HCT116 (cell line): Measurements from ENCODE around the gene RBPJ.

ENCODE experiments used
- EZH2 ChIP-seq: fragments of 200-600 bp; sonication (generic); IDR thresholded peaks from 2 replicates; pipeline ENCODE4 v1.6.1; 2017; ENCODE audit warnings: antibody characterized with exemption, mixed run types
- POLR2A ChIP-seq: IDR thresholded peaks from 2 replicates; pipeline ENCODE4 v1.7.0; 2011; ENCODE audit warnings: borderline replicate concordance; ENCODE audit not compliant: insufficient read depth, insufficient read length; ENCODE audit errors: extremely low read depth
- SIN3A ChIP-seq: IDR thresholded peaks from 2 replicates; pipeline ENCODE4 v1.6.1; 2012; ENCODE audit warnings: low read depth
- SRF ChIP-seq: IDR thresholded peaks from 2 replicates; pipeline ENCODE4 v1.6.1; 2012; ENCODE audit warnings: low read depth
- YY1 ChIP-seq: IDR thresholded peaks from 2 replicates; pipeline ENCODE4 v1.6.1; 2011; ENCODE audit warnings: low read length, low read depth, moderate library complexity, mild to moderate bottlenecking; ENCODE audit not compliant: insufficient replicate concordance; ENCODE audit errors: extremely low read depth
- TF ChIP-seq, protein P1 (sequence below), 3 experiments: fragments of 200-600 bp in 1 of 3; sonication (generic) in 1 of 3; IDR thresholded peaks in 2 of 3; conservative IDR thresholded peaks in 1 of 3; 2 replicates each; pipeline ENCODE4 v1.5.1; 2012 to 2017; ENCODE audit warnings: low read depth in 2 of 3, low read length in 2 of 3, antibody characterized with exemption in 1 of 3, borderline replicate concordance in 1 of 3, control low read depth in 1 of 3, mild to moderate bottlenecking in 1 of 3, mixed read lengths in 1 of 3, mixed run types in 1 of 3, moderate library complexity in 1 of 3; ENCODE audit not compliant: insufficient read depth in 1 of 3
- TF ChIP-seq, protein P2 (sequence below): IDR thresholded peaks from 2 replicates; pipeline ENCODE4 v1.6.1; 2012
- TF ChIP-seq, protein P3 (sequence below): IDR thresholded peaks from 2 replicates; pipeline ENCODE4 v1.6.1; 2012; ENCODE audit warnings: low read depth

DNA sequence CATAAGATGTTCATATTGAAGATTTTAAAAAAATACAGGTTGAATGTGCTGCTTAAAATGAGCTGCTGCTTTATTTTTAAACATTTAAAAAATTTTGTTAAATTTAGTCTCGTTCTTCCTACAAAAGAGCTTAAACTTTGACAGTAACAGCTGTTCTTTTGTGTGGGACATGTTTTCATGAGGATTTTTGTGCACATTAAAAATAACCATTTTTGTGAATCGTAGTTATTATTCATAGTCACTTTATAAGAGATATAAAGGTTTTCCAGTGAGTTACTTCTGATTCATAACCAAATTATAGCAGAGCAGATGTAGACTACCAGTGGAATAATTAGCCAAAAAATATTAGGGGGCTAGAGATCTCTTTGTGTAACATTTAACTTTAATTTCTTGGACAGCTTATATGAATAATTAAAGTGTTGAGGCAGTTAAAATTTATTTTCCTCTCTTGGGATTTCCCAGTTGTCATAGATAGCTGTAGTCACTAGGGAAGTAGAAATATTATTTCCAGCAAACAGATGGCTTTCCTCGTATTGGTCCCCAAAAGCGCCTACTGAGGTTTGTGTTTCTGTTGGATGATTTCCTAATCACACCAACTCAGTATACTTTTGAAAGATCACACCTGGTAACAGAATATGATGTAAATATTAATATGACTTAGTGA lies 24.2 kb downstream of the RBPJ start:
- TF ChIP-seq POLR2A (no peak), YY1 (no peak), SIN3A (no peak), EZH2 (no peak), SRF (no peak)
- TF ChIP-seq, protein P1, sequence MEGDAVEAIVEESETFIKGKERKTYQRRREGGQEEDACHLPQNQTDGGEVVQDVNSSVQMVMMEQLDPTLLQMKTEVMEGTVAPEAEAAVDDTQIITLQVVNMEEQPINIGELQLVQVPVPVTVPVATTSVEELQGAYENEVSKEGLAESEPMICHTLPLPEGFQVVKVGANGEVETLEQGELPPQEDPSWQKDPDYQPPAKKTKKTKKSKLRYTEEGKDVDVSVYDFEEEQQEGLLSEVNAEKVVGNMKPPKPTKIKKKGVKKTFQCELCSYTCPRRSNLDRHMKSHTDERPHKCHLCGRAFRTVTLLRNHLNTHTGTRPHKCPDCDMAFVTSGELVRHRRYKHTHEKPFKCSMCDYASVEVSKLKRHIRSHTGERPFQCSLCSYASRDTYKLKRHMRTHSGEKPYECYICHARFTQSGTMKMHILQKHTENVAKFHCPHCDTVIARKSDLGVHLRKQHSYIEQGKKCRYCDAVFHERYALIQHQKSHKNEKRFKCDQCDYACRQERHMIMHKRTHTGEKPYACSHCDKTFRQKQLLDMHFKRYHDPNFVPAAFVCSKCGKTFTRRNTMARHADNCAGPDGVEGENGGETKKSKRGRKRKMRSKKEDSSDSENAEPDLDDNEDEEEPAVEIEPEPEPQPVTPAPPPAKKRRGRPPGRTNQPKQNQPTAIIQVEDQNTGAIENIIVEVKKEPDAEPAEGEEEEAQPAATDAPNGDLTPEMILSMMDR (IDR thresholded peaks at IDR 0.05 in 2 of 3, conservative IDR thresholded peaks at IDR 0.05 in 1 of 3; ENCODE audit: borderline replicate concordance in 1 of 3, insufficient read depth in 1 of 3, low read depth in 2 of 3, low read length in 2 of 3), result no peak
- TF ChIP-seq, protein P2, sequence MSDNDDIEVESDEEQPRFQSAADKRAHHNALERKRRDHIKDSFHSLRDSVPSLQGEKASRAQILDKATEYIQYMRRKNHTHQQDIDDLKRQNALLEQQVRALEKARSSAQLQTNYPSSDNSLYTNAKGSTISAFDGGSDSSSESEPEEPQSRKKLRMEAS, result no peak
- TF ChIP-seq, protein P3, sequence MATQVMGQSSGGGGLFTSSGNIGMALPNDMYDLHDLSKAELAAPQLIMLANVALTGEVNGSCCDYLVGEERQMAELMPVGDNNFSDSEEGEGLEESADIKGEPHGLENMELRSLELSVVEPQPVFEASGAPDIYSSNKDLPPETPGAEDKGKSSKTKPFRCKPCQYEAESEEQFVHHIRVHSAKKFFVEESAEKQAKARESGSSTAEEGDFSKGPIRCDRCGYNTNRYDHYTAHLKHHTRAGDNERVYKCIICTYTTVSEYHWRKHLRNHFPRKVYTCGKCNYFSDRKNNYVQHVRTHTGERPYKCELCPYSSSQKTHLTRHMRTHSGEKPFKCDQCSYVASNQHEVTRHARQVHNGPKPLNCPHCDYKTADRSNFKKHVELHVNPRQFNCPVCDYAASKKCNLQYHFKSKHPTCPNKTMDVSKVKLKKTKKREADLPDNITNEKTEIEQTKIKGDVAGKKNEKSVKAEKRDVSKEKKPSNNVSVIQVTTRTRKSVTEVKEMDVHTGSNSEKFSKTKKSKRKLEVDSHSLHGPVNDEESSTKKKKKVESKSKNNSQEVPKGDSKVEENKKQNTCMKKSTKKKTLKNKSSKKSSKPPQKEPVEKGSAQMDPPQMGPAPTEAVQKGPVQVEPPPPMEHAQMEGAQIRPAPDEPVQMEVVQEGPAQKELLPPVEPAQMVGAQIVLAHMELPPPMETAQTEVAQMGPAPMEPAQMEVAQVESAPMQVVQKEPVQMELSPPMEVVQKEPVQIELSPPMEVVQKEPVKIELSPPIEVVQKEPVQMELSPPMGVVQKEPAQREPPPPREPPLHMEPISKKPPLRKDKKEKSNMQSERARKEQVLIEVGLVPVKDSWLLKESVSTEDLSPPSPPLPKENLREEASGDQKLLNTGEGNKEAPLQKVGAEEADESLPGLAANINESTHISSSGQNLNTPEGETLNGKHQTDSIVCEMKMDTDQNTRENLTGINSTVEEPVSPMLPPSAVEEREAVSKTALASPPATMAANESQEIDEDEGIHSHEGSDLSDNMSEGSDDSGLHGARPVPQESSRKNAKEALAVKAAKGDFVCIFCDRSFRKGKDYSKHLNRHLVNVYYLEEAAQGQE, result no peak
